ENCODE data around the gene C3orf18. TPM values are rescaled to one million over a fixed set of nuclear protein-coding genes. Genes with fewer than 3 reads are reported as not detected.
A peak's percentile ranks its signal among the peaks of the same experiment; 100 is the strongest.

Gene C3orf18
- total and polyA plus RNA-seq, 9 of the 15 experiments (the other 6 are each of a cell fraction or from before 2014, with no cell fraction given), result 0.01 to 2.3 (median 0.94) TPM

DNA sequence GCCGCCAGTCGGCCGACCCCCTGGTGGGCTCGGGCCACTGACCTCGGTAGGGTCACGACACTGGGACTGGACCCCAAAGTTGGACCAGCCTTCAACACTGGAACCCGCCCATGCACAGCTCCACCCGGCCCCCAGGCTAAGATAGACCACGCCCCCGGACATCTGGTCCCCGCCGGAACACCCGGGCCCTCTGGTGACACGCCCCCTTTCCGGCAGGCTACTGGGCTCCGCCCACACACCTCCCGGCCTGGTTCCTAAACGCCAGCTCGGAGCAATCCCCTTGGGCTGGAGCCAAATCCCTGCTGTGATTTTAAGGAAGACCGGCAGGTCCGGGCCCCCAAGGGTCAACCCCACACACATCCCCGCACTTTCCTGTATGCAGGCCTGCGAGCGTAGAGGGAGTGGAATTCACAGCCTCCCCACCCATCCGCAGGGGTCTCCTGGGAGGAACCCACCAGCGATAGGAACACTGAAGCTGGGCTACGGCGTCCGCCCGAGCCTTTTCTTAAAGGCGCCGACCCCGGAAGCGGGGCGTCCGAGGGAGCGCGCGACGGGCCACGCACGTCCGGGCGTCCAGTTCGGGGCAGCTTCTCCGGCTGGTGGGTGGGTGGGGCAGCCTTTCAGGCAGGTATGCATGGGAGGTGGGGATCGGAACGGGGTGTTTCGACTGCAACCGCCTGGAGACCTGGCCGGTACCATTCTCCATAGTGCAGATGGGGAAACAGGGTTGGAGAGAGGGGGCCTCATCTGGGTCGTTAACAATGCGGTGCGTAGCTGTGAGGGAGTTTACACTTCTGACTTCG lies 1.6 kb upstream of the C3orf18 start, which contains the start of gene HEMK1 (continued):
- TF ChIP-seq JUND (IDR thresholded peaks at IDR 0.05; ENCODE audit: borderline replicate concordance, low read depth, low read length) (peak; percentile 19; the same call in 1 of the 2 replicates), JUND (tag; IDR thresholded peaks at IDR 0.05; ENCODE audit: borderline replicate concordance, low read depth, low read length) (no peak; the same call in 2 of the 3 replicates), CTCF (IDR thresholded peaks at IDR 0.05 in 2 of 3, conservative IDR thresholded peaks at IDR 0.05 in 1 of 3; ENCODE audit: insufficient read depth in 2 of 3, low read depth in 1 of 3, low read length in 3 of 3) (no peak), C11orf30 (IDR thresholded peaks at IDR 0.05; ENCODE audit: low read depth) (peak; percentile 97), CBFA2T3 (IDR thresholded peaks at IDR 0.05) (peak; percentile 8; the same call in 1 of the 2 replicates), RBM39 (optimal IDR thresholded peaks at IDR 0.05; ENCODE audit: low read depth, low read length) (no peak), DIDO1 (tag; IDR thresholded peaks at IDR 0.05; ENCODE audit: low read depth) (peak; percentile 89), HLTF (IDR thresholded peaks at IDR 0.05) (0 out of 2 replicates have a peak, but pooled peaks have one; percentile 55), AFF4 (CRISPR knock-in tag; IDR thresholded peaks at IDR 0.05) (no peak), SIRT6 (IDR thresholded peaks at IDR 0.05; ENCODE audit: low read depth, low read length) (no peak), SREBF1 (IDR thresholded peaks at IDR 0.05; ENCODE audit: borderline replicate concordance, low read depth, low read length) (no peak), CBFB (CRISPR knock-in tag; IDR thresholded peaks at IDR 0.05) (no peak), TAF15 (IDR thresholded peaks at IDR 0.05; ENCODE audit: low read depth, low read length) (no peak), PHF8 (IDR thresholded peaks at IDR 0.05; ENCODE audit: borderline replicate concordance, low read length) (peak; percentile 68; the same call in 1 of the 2 replicates), ETV6 (IDR thresholded peaks at IDR 0.05; ENCODE audit: borderline replicate concordance in 1 of 2, low read depth in 2 of 2, low read length in 1 of 2) (no peak), ETV6 (CRISPR knock-in tag; IDR thresholded peaks at IDR 0.05; ENCODE audit: borderline replicate concordance) (no peak), TRIM24 (IDR thresholded peaks at IDR 0.05) (peak in 1 of 2 experiments; percentile 98; a peak in 2 of 4 replicates), KDM5B (IDR thresholded peaks at IDR 0.05; ENCODE audit: insufficient replicate concordance, low read depth, low read length) (peak; percentile 41)
- TF ChIP-seq, protein P1, sequence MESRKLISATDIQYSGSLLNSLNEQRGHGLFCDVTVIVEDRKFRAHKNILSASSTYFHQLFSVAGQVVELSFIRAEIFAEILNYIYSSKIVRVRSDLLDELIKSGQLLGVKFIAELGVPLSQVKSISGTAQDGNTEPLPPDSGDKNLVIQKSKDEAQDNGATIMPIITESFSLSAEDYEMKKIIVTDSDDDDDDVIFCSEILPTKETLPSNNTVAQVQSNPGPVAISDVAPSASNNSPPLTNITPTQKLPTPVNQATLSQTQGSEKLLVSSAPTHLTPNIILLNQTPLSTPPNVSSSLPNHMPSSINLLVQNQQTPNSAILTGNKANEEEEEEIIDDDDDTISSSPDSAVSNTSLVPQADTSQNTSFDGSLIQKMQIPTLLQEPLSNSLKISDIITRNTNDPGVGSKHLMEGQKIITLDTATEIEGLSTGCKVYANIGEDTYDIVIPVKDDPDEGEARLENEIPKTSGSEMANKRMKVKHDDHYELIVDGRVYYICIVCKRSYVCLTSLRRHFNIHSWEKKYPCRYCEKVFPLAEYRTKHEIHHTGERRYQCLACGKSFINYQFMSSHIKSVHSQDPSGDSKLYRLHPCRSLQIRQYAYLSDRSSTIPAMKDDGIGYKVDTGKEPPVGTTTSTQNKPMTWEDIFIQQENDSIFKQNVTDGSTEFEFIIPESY (CRISPR knock-in tag; IDR thresholded peaks at IDR 0.05), result no peak
